Fibroblast of mammary gland (primary cell): ENCODE data around the gene HAS3.

Source experiments
- DNase-seq: peaks from one replicate; pipeline ENCODE4 v3.0.0-alpha.2; 2010; ENCODE audit warnings: low read depth
- H3K4me3 ChIP-seq: 2 replicates; pipeline ENCODE4 v1.5.1; 2011; ENCODE audit warnings: low read depth, mild to moderate bottlenecking, low read length, moderate library complexity; ENCODE audit not compliant: control insufficient read depth
- TF ChIP-seq, protein P1 (sequence below): conservative IDR thresholded peaks from 2 replicates; pipeline ENCODE4 v1.5.1; 2011; ENCODE audit warnings: low read depth, low read length, inconsistent platforms; ENCODE audit not compliant: control insufficient read depth, insufficient read depth

HAS3 gene

DNA sequence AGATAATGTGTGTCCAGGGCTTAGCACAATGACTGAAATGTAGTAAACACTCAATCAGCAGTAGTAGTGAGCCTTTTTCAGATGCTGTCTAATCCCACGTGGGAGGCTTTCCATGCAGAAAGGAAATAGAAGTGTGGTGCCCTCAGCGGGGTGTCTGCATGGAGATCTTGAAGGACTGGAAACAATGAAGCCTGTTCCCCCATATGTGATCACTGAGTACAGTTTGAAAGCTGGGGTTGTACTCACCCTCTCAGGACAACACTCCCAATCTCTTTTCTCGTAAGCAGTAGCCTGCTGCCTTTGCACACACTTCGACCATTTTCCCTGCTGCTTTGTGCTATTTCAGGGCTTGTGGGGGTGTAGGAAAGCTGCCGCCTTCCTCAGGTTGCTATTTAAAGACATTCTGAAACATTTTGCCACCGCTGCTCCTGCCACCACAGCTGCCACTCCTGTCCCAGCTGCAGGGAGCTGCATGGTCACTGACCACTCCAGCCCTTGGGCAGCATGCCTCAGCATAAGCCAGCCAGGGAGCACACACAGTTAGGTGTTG, 40.6 kb upstream of the HAS3 start:
- H3K4me3 ChIP-seq, result no peak overlapping the region
- no peak for DNase-seq
- TF ChIP-seq, protein P1, sequence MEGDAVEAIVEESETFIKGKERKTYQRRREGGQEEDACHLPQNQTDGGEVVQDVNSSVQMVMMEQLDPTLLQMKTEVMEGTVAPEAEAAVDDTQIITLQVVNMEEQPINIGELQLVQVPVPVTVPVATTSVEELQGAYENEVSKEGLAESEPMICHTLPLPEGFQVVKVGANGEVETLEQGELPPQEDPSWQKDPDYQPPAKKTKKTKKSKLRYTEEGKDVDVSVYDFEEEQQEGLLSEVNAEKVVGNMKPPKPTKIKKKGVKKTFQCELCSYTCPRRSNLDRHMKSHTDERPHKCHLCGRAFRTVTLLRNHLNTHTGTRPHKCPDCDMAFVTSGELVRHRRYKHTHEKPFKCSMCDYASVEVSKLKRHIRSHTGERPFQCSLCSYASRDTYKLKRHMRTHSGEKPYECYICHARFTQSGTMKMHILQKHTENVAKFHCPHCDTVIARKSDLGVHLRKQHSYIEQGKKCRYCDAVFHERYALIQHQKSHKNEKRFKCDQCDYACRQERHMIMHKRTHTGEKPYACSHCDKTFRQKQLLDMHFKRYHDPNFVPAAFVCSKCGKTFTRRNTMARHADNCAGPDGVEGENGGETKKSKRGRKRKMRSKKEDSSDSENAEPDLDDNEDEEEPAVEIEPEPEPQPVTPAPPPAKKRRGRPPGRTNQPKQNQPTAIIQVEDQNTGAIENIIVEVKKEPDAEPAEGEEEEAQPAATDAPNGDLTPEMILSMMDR, result no peak

DNA sequence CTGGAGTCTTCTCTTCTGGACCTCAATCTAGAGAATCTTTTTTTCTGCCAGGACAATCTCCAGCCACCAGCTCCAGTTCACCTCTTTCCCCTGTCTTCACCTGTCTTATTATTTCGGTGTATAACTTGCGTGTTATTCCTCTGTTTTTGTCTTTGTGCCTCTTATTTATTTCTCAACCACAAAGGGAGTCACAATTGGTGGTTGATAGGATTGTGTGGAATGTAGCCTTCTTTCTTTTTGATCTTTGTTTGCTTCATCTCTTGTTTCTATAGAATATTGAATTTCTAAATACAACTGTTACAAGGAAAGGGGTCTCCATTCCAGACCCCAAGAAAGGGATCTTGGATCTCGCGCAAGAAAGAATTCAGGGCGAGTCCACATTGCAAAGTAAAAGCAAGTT, 35.9 kb upstream of the HAS3 start:
- no peak overlapping the region for H3K4me3 ChIP-seq
- TF ChIP-seq, protein P1, result no peak
- no peak for DNase-seq

DNA sequence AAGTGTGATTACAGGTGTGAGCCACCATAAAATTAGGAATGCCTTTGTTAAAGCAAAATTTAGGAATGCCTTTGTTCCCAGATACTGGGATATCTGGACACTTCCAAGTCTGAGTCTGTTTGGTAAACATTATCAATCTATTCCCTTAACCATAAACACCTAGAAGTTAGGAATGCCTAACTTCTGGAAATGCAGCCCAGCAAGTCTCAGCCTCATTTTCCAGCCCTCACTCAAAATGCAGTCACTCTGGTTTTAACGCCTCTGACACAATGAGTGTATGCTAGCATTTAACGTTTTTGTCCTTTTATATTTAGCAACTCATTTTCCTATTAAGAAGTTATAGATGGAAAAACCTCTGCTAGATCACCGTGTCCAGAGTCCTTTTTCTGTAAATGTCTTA, 34.4 kb upstream of the HAS3 start:
- TF ChIP-seq, protein P1, result no peak
- DNase-seq, result no peak
- H3K4me3 ChIP-seq, result no peak overlapping the region

DNA sequence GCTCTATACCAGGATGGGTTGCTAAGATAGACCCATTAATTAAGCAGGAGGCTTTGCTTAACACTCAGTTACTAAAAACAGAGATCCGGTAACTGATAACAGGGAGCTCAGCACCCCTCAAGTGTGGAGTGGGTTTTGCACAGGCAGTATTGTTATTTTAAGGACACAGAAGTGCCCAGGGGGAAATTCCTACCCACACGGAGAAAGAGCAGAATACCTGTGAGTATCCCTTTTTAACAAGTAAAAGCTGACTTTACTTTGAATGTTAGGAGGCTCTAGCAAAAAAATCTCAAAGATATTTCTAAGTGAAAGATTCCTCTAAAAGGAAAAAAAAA, 32.8 kb upstream of the HAS3 start:
- no peak for DNase-seq
- no peak overlapping the region for H3K4me3 ChIP-seq
- TF ChIP-seq, protein P1, result no peak

DNA sequence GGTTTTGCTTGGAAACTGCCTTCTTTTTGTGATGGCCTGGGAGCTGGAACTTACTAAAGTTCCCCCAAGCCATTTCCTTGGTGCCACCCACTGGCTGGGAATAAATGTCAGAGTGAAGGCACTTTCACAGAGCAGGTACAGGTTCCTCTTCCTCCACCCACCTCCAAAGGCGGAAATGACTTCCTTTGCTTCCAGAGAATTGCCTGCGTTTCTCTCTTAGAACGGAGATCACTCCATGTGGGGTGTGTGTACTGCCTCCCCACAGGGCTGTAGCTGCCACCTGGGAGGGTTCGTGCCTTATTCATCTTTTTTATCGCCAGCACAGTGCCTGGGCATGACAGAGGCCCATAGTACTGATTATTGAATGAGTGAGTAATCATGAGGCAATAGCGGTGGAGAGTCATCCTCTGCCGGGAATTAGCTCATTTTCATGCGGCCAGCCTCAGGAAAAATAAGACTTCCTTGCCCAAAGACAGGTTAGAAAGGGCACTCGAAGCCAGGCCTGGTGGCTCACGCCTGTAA, 32.2 kb upstream of the HAS3 start:
- DNase-seq, result peak; percentile 93
- TF ChIP-seq, protein P1, result no peak
- H3K4me3 ChIP-seq, result no peak overlapping the region

DNA sequence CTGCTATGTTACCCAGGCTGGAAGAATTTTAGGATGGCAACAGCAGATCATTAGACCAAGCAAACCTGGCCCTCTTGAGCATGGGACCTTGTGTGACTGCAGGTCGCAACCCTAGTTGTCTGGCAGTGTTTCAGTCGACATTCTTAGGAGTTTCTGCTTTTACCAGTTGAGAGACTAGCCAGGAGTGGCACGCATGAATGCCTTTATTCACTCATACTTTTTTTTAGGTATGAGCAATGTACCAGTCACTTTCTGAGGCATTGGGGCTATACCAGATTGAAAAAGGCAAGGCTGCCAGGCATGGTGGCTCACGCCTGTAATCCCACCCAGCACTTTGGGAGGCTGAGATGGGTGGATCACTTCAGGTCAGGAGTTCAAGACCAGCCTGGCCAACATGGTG, 28.2 kb upstream of the HAS3 start:
- H3K4me3 ChIP-seq, result no peak overlapping the region
- DNase-seq, result peak; percentile 40
- TF ChIP-seq, protein P1, result no peak

DNA sequence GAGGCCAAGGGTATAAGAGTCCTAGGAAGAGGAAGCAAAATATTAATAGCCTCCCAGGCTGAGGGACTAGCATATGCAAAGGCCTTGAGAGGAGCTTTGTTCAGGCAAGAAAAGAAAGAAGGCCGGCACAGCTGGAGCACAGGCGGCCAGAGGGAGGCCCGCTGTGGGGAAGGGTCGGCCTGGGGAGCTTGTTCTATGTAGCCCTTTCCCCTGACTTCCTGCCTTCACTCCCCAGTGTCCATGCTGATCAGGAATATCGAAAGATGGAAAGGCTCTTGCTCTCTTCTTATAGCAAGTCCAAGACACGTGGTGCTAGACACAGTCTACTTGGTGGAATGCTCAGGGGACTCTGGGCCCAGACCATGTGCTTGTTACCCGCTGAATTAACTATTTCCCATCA, 27.4 kb upstream of the HAS3 start:
- H3K4me3 ChIP-seq, result no peak overlapping the region
- TF ChIP-seq, protein P1, result no peak
- DNase-seq, result no peak
